Activated naive CD8-positive, alpha-beta T cell treated with anti-CD3 and anti-CD28 coated beads, Interleukin-2, amount 50 U/mL, for 24 hours (primary cell): Measurements from ENCODE around the gene SRGN.

Experiments
- ATAC-seq: fragments of 150-1000 bp; cut with Tn5 transposase; one replicate; pipeline ENCODE4 v1.10.0; 2021
- DNase-seq: peaks from one replicate; pipeline ENCODE4 v3.0.0; 2021
- H3K27ac Mint-ChIP-seq: one replicate; pipeline ENCODE4 v1.8.0; 2021; ENCODE audit warnings: mild to moderate bottlenecking, mixed read lengths
- H3K27me3 Mint-ChIP-seq: one replicate; pipeline ENCODE4 v1.8.0; 2021; ENCODE audit warnings: mixed read lengths
- H3K36me3 Mint-ChIP-seq: one replicate; pipeline ENCODE4 v1.8.0; 2021; ENCODE audit warnings: low read depth, mixed read lengths
- H3K4me1 Mint-ChIP-seq: one replicate; pipeline ENCODE4 v1.8.0; 2021; ENCODE audit warnings: mixed read lengths
- H3K4me3 Mint-ChIP-seq: one replicate; pipeline ENCODE4 v1.8.0; 2021; ENCODE audit warnings: mild to moderate bottlenecking, moderate library complexity, mixed read lengths
- H3K9me3 Mint-ChIP-seq: one replicate; pipeline ENCODE4 v1.8.0; 2021; ENCODE audit warnings: mixed read lengths

The SRGN gene

GRCh38 chr10:69069090-69070042 lies 18.5 kb upstream of the SRGN start:
- Mint-ChIP-seq H3K4me1 (peaks cover 45% of the 10 kb centered on the region), H3K27ac (no peak overlapping the region), H3K9me3 (no peaks in the 10 kb centered on the region), H3K4me3 (no peak overlapping the region), H3K27me3 (no peaks in the 10 kb centered on the region), H3K36me3 (no peaks in the 10 kb centered on the region)
- no peak for DNase-seq
- no peak for ATAC-seq

GRCh38 chr10:69070951-69071350 lies 17.0 kb upstream of the SRGN start:
- no peaks in the 10 kb centered on the region for H3K9me3 Mint-ChIP-seq
- H3K27ac Mint-ChIP-seq = no peak overlapping the region
- no peak overlapping the region for H3K4me3 Mint-ChIP-seq
- ATAC-seq (no peak), DNase-seq (no peak)
- H3K36me3 Mint-ChIP-seq = no peaks in the 10 kb centered on the region
- peaks cover 31% of the 10 kb centered on the region for H3K4me1 Mint-ChIP-seq
- no peaks in the 10 kb centered on the region for H3K27me3 Mint-ChIP-seq

GRCh38 chr10:69071610-69072009 lies 16.3 kb upstream of the SRGN start:
- Mint-ChIP-seq H3K4me1 (peaks cover 25% of the 10 kb centered on the region), H3K27me3 (no peaks in the 10 kb centered on the region), H3K4me3 (no peak overlapping the region), H3K36me3 (no peaks in the 10 kb centered on the region), H3K27ac (no peak overlapping the region), H3K9me3 (no peaks in the 10 kb centered on the region)
- DNase-seq (no peak), ATAC-seq (no peak)

- DNase-seq (no peak), ATAC-seq (no peak)
- Mint-ChIP-seq H3K4me1 (peaks cover 13% of the 10 kb centered on the region), H3K9me3 (no peaks in the 10 kb centered on the region), H3K27me3 (no peaks in the 10 kb centered on the region), H3K36me3 (no peaks in the 10 kb centered on the region), H3K27ac (no peak overlapping the region), H3K4me3 (no peak overlapping the region)
Measured at GRCh38 chr10:69073026-69073425, 14.9 kb upstream of the SRGN start.

GRCh38 chr10:69073736-69074364 lies 14.1 kb upstream of the SRGN start:
- ATAC-seq = no peak
- DNase-seq = no peak
- no peaks in the 10 kb centered on the region for H3K9me3 Mint-ChIP-seq
- peaks cover 13% of the 10 kb centered on the region for H3K4me1 Mint-ChIP-seq
- no peaks in the 10 kb centered on the region for H3K27me3 Mint-ChIP-seq
- H3K4me3 Mint-ChIP-seq = no peak overlapping the region
- H3K27ac Mint-ChIP-seq = no peak overlapping the region
- H3K36me3 Mint-ChIP-seq = no peaks in the 10 kb centered on the region

GRCh38 chr10:69074532-69074931 lies 13.4 kb upstream of the SRGN start:
- H3K9me3 Mint-ChIP-seq = no peaks in the 10 kb centered on the region
- H3K27me3 Mint-ChIP-seq = no peaks in the 10 kb centered on the region
- DNase-seq = no peak
- H3K4me3 Mint-ChIP-seq = no peak overlapping the region
- no peak for ATAC-seq
- H3K4me1 Mint-ChIP-seq = peaks cover 13% of the 10 kb centered on the region
- no peak overlapping the region for H3K27ac Mint-ChIP-seq
- H3K36me3 Mint-ChIP-seq = no peaks in the 10 kb centered on the region

GRCh38 chr10:69075431-69075830 lies 12.5 kb upstream of the SRGN start:
- H3K4me3 Mint-ChIP-seq = no peak overlapping the region
- H3K27ac Mint-ChIP-seq = no peak overlapping the region
- peaks cover 13% of the 10 kb centered on the region for H3K4me1 Mint-ChIP-seq
- no peaks in the 10 kb centered on the region for H3K36me3 Mint-ChIP-seq
- H3K27me3 Mint-ChIP-seq = no peaks in the 10 kb centered on the region
- DNase-seq = no peak
- no peaks in the 10 kb centered on the region for H3K9me3 Mint-ChIP-seq
- no peak for ATAC-seq

- no peaks in the 10 kb centered on the region for H3K9me3 Mint-ChIP-seq
- H3K4me3 Mint-ChIP-seq = no peak overlapping the region
- no peaks in the 10 kb centered on the region for H3K27me3 Mint-ChIP-seq
- no peak overlapping the region for H3K27ac Mint-ChIP-seq
- DNase-seq (no peak), ATAC-seq (no peak)
- H3K4me1 Mint-ChIP-seq = peaks cover 7% of the 10 kb centered on the region
- H3K36me3 Mint-ChIP-seq = no peaks in the 10 kb centered on the region
Measured at GRCh38 chr10:69078311-69078710, 9.6 kb upstream of the SRGN start.

- DNase-seq (no peak), ATAC-seq (no peak)
- Mint-ChIP-seq H3K27ac (no peak overlapping the region), H3K4me3 (no peak overlapping the region), H3K9me3 (no peaks in the 10 kb centered on the region), H3K36me3 (no peaks in the 10 kb centered on the region), H3K4me1 (peaks cover 3% of the 10 kb centered on the region), H3K27me3 (no peaks in the 10 kb centered on the region)
Measured at GRCh38 chr10:69080226-69080625, 7.7 kb upstream of the SRGN start.

GRCh38 chr10:69086001-69086509 lies 1.8 kb upstream of the SRGN start:
- peaks cover 34% of the 10 kb centered on the region for H3K36me3 Mint-ChIP-seq
- peaks cover 48% of the 10 kb centered on the region for H3K4me1 Mint-ChIP-seq
- H3K27me3 Mint-ChIP-seq = no peaks in the 10 kb centered on the region
- no peak for ATAC-seq
- no peak for DNase-seq
- H3K9me3 Mint-ChIP-seq = no peaks in the 10 kb centered on the region
- H3K27ac Mint-ChIP-seq = peak overlapping the region; percentile 91
- peak overlapping the region; percentile 70 for H3K4me3 Mint-ChIP-seq

- ATAC-seq = no peak
- peaks cover 51% of the 10 kb centered on the region for H3K36me3 Mint-ChIP-seq
- H3K9me3 Mint-ChIP-seq = no peaks in the 10 kb centered on the region
- DNase-seq = no peak
- H3K27ac Mint-ChIP-seq = peak overlapping the region; percentile 96
- peak overlapping the region; percentile 92 for H3K4me3 Mint-ChIP-seq
- no peaks in the 10 kb centered on the region for H3K27me3 Mint-ChIP-seq
- peaks cover 70% of the 10 kb centered on the region for H3K4me1 Mint-ChIP-seq
Measured at GRCh38 chr10:69088471-69088769, 517 bp downstream of the SRGN start.

- Mint-ChIP-seq H3K4me1 (peaks cover 74% of the 10 kb centered on the region), H3K27me3 (no peaks in the 10 kb centered on the region), H3K27ac (peak overlapping the region; percentile 96), H3K4me3 (peak overlapping the region; percentile 92), H3K36me3 (peaks cover 57% of the 10 kb centered on the region), H3K9me3 (no peaks in the 10 kb centered on the region)
- peak; percentile 7 for ATAC-seq
- no peak for DNase-seq
Measured at GRCh38 chr10:69088801-69089501, 1.0 kb downstream of the SRGN start.

GRCh38 chr10:69089638-69090599 lies 2.0 kb downstream of the SRGN start:
- ATAC-seq = peak; percentile 81
- peaks cover 58% of the 10 kb centered on the region for H3K36me3 Mint-ChIP-seq

GRCh38 chr10:69090685-69091084 lies 2.8 kb downstream of the SRGN start:
- no peak for DNase-seq
- H3K27ac Mint-ChIP-seq = peak overlapping the region; percentile 96
- H3K9me3 Mint-ChIP-seq = no peaks in the 10 kb centered on the region
- peak overlapping the region; percentile 92 for H3K4me3 Mint-ChIP-seq
- peaks cover 61% of the 10 kb centered on the region for H3K36me3 Mint-ChIP-seq
- H3K27me3 Mint-ChIP-seq = no peaks in the 10 kb centered on the region
- peaks cover 77% of the 10 kb centered on the region for H3K4me1 Mint-ChIP-seq
- ATAC-seq = no peak

More at GRCh38 chr10:69089638-69090599, 2.0 kb downstream of the SRGN start:
- Mint-ChIP-seq H3K27me3 (no peaks in the 10 kb centered on the region), H3K27ac (peak overlapping the region; percentile 96), H3K9me3 (no peaks in the 10 kb centered on the region), H3K4me3 (peak overlapping the region; percentile 92), H3K4me1 (peaks cover 77% of the 10 kb centered on the region)
- DNase-seq = peak; percentile 67
